ENCODE measurements around the gene TCF4. TPM values are rescaled to one million over a fixed set of nuclear protein-coding genes. Genes with fewer than 3 reads are reported as not detected.

The TCF4 gene
- total RNA-seq, 4 donors from 2014 or later, result 30.3 to 51.1 (median 40.1) TPM

GRCh38 chr18:55419132-55419946 is 168.7 kb downstream of the TCF4 start:
- Histone ChIP-seq H3K27me3 (no peaks in the 10 kb centered on the region), H3K9me3 (no peaks in the 10 kb centered on the region), H3K4me3 (no peak overlapping the region), H3K4me1 (peaks cover 0 to 29% (median 0%) of the 10 kb centered on the region in 4 donors), H3K36me3 (no peaks in the 10 kb centered on the region), H3K27ac (peak overlapping the region; percentile 62 to 72 (median 68))
- no peak for DNase-seq
- intact Hi-C loops (cut with DNase I; ENCODE audit: low total_unique reads), result loop anchor here (10.0 kb wide), 1 partner anchor 185 kb away; no protein-coding TSS in a partner anchor
- in situ Hi-C loops (cut with MboI; ENCODE audit: low pct_ligation_motif_present in 1 of 4, low pct_unique_long_range_greater_than_20kb in 1 of 4, low sequenced_read_pairs in 3 of 4), result loop anchor here (10.0 to 25.0 kb wide), 7 partner anchors 165 to 1155 kb away; partner anchors contain the start of gene TCF4 (in 2 of the 4)
- 79% methylated on average over 5 of the region's 5 CpGs for WGBS, 2 donors (ENCODE audit: low coverage in 1 of 2)
- no peak for TF ChIP-seq POLR2AphosphoS5 (IDR thresholded peaks at IDR 0.05)
- no peak for TF ChIP-seq EP300 (IDR thresholded peaks at IDR 0.05; ENCODE audit: low read depth)
- TF ChIP-seq POLR2A (IDR thresholded peaks at IDR 0.05), result no peak
- TF ChIP-seq CTCF (IDR thresholded peaks at IDR 0.05), result no peak

GRCh38 chr18:55418439-55418838 is 169.6 kb downstream of the TCF4 start:
- H3K27me3 ChIP-seq, result no peaks in the 10 kb centered on the region
- no peaks in the 10 kb centered on the region for H3K36me3 ChIP-seq
- intact Hi-C loops (cut with DNase I; ENCODE audit: low total_unique reads) (loop anchor here (10.0 kb wide), 1 partner anchor 184 kb away; no protein-coding TSS in a partner anchor), in situ Hi-C loops (cut with MboI; ENCODE audit: low pct_ligation_motif_present in 1 of 4, low pct_unique_long_range_greater_than_20kb in 1 of 4, low sequenced_read_pairs in 3 of 4) (loop anchor here (10.0 to 25.0 kb wide), 7 partner anchors 166 to 1156 kb away; partner anchors contain the start of gene TCF4 (in 2 of the 4))
- H3K27ac ChIP-seq, result no peak overlapping the region
- no peak overlapping the region for H3K4me3 ChIP-seq
- DNase-seq, result no peak
- peaks cover 0 to 29% (median 0%) of the 10 kb centered on the region in 4 donors for H3K4me1 ChIP-seq
- TF ChIP-seq CTCF (IDR thresholded peaks at IDR 0.05) (no peak), POLR2A (IDR thresholded peaks at IDR 0.05) (no peak), POLR2AphosphoS5 (IDR thresholded peaks at IDR 0.05) (no peak), EP300 (IDR thresholded peaks at IDR 0.05; ENCODE audit: low read depth) (no peak)
- no peaks in the 10 kb centered on the region for H3K9me3 ChIP-seq

- peaks cover 0 to 29% (median 0%) of the 10 kb centered on the region in 4 donors for H3K4me1 ChIP-seq
- no peaks in the 10 kb centered on the region for H3K9me3 ChIP-seq
- DNase-seq, result no peak
- intact Hi-C loops (cut with DNase I; ENCODE audit: low total_unique reads) (loop anchor here (10.0 kb wide), 1 partner anchor 182 kb away; no protein-coding TSS in a partner anchor), in situ Hi-C loops (cut with MboI; ENCODE audit: low pct_ligation_motif_present in 1 of 4, low pct_unique_long_range_greater_than_20kb in 1 of 4, low sequenced_read_pairs in 3 of 4) (loop anchor here (10.0 to 25.0 kb wide), 7 partner anchors 168 to 1158 kb away; partner anchors contain the start of gene TCF4 (in 2 of the 4))
- 51 to 62% methylated on average over 5 to 6 of the region's 6 CpGs for WGBS, 2 donors (ENCODE audit: low coverage in 1 of 2)
- no peaks in the 10 kb centered on the region for H3K27me3 ChIP-seq
- H3K4me3 ChIP-seq, result no peak overlapping the region
- TF ChIP-seq CTCF (IDR thresholded peaks at IDR 0.05) (no peak), POLR2AphosphoS5 (IDR thresholded peaks at IDR 0.05) (no peak), POLR2A (IDR thresholded peaks at IDR 0.05) (no peak), EP300 (IDR thresholded peaks at IDR 0.05; ENCODE audit: low read depth) (no peak)
- no peak overlapping the region for H3K27ac ChIP-seq
- no peaks in the 10 kb centered on the region for H3K36me3 ChIP-seq
Observed at GRCh38 chr18:55416791-55417190, 171.2 kb downstream of the TCF4 start.

GRCh38 chr18:55415258-55415871 is 172.6 kb downstream of the TCF4 start:
- 16 to 18% methylated on average over 6 of the region's 6 CpGs for WGBS, 2 donors (ENCODE audit: low coverage in 1 of 2)
- peak; percentile 82 for DNase-seq
- Histone ChIP-seq H3K9me3 (no peaks in the 10 kb centered on the region), H3K4me1 (peaks cover 0 to 19% (median 0%) of the 10 kb centered on the region in 4 donors), H3K4me3 (no peak overlapping the region), H3K27me3 (no peaks in the 10 kb centered on the region), H3K36me3 (no peaks in the 10 kb centered on the region), H3K27ac (no peak overlapping the region)
- in situ Hi-C loops (cut with MboI; ENCODE audit: low pct_ligation_motif_present in 1 of 4, low pct_unique_long_range_greater_than_20kb in 1 of 4, low sequenced_read_pairs in 3 of 4) (loop anchor here (10.0 to 25.0 kb wide), 7 partner anchors 169 to 1159 kb away; partner anchors contain the start of gene TCF4 (in 2 of the 4)), intact Hi-C loops (cut with DNase I; ENCODE audit: low total_unique reads) (loop anchor here (10.0 kb wide), 1 partner anchor 181 kb away; no protein-coding TSS in a partner anchor)
- TF ChIP-seq POLR2A (IDR thresholded peaks at IDR 0.05), result no peak
- peak; percentile 77 to 89 (median 87) for TF ChIP-seq CTCF (IDR thresholded peaks at IDR 0.05)
